ENCODE measurements around the gene ITSN1.
"Not testable (repeated sequence)": the region's sequence is repeated elsewhere in the genome, so short reads cannot be mapped to it uniquely, and the experiment has no call there.

The ITSN1 gene

DNA sequence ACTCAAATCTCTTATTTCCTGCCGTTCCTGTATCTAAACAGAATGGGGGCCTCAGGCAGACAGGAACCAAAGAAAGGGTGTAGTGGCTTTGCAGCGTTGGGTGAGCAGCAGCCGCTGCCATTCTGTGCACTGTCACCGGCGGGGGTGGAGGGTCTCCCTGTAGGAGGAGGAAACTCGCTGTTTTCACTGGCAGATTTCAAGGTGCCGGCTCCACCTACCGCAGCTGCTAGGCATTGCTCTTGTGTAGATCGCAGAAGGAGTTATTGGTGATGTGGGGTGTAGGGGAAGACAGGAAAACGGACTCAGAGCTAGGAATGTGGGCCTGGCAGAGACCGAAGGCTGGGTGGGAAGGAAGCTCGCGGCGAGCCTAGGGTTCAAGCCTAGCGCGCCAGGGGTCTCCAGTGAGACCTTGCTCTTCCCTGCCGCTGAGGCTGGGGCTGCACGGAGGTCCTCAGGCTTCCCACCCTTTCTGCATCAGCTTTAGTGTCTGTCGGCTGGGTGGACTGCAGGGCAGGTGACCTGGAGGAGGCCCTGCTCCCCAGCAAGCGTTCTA is 252.5 kb downstream of the ITSN1 start:
- DNase-seq (ENCODE audit: low read depth) = peak; percentile 67

DNA sequence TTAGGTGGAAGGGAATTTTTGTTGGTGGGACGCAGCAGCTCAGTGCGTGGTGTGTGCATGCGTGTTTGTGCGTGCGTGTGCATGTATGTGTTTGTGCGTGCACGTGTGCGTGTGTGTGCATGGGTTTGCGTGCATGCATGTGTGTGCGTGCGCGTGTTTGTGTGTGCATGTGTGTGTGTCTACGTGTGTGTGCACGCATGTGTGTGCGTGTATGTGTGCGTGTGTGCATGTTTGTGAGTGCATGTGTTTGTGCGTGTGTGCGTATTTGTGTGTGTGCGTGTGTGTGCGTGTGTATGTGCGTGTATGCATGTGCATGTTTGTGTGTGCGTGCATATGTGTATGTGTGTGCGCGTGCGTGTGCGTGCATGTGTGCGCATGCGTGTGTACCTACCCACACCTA is 253.1 kb downstream of the ITSN1 start:
- DNase-seq (ENCODE audit: low read depth) = no peak

DNA sequence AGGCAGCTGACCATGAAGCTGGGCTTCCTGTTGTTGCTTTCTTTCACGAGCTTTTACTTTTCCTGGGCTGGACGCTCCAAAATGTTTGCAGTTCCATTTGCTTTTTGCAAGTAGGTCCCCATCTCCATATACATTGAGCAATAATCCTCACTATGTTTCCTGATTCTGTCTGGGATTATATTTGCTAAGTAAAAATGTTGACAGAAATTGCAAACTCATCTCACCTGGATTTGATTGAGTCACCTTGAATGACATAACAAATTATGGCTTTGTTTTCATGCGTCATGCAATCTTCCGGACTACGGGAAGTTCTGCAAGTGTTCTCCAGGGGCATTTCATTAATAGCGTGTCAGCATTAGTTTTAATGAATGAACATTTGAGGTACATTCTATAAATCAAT is 254.4 kb downstream of the ITSN1 start:
- DNase-seq (ENCODE audit: low read depth) = no peak

DNA sequence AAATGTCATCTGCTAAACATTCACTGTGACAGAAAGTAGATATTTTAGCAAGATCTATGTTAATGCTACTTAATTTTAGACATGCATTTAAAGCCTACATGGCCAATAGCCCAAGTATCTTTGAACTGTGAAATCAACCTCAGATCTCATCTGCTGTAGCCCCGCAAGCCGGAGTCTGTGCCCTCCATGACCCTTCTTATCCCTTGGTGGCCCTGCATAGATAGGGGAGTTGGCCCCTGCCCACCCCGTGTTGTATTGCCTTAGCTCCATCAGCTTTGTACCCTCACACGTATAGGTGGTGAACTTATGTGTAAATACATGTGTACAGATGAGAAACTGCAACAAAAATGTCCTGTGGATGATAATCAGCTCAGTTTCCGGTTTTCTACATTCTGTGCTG is 254.8 kb downstream of the ITSN1 start:
- no peak for DNase-seq (ENCODE audit: low read depth)

DNA sequence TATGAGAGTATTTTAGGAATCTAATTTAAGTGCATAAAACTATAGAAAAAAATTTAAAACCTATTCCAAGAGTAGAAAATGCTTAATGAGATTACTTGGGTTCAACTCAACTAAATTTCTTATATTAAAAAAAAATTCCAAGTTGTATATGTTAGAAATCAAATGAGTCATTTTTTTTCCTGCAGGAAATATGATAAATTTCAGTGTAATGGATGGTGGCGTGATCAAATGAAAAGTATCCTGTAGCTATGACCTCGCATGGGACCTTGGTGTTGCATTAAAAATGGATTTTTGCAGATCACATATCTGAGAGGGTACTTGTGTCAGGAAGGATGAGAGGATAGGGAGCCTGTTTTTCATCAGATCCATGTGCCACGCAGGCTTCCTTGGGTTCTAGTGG is 255.4 kb downstream of the ITSN1 start:
- no peak for DNase-seq (ENCODE audit: low read depth)

DNA sequence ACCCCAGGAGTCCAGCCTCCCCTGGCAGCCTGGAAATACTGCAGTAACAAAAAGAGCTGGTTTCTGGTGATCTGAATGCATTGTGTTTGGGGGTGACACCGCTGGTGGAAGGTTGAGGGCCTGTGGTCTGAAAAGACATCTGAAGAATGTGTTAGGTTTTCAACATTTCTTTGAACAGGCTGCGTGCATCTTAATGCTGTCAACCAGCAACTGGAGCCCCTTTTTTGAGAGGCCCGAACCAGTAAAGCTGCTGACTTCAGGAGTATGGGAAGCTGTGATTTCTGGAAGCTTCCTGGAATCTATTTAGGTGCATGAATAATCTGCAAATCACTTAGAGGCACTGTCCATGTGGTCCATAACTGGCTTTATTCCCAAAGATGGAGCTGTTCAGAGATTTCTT is 256.3 kb downstream of the ITSN1 start:
- no peak for DNase-seq (ENCODE audit: low read depth)

DNA sequence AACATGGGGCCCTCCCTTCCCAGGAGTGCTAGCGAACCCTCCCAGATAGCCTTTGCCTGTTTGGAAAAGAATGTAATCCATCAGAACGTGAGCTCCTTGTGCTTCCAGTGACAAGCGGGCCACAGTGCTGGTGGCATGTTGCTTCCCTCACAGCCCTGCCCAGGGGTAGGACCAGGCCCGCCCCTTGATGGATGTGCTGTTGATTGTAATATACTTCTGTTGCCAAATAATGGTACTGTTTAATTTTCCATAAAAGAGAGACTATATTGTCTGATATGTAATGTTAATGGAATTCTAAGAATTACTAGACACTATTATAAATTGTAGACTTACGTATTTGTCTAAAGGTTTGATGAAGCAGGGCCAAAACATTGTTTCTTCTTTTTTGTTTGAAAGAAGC is 256.9 kb downstream of the ITSN1 start:
- DNase-seq (ENCODE audit: low read depth) = no peak

DNA sequence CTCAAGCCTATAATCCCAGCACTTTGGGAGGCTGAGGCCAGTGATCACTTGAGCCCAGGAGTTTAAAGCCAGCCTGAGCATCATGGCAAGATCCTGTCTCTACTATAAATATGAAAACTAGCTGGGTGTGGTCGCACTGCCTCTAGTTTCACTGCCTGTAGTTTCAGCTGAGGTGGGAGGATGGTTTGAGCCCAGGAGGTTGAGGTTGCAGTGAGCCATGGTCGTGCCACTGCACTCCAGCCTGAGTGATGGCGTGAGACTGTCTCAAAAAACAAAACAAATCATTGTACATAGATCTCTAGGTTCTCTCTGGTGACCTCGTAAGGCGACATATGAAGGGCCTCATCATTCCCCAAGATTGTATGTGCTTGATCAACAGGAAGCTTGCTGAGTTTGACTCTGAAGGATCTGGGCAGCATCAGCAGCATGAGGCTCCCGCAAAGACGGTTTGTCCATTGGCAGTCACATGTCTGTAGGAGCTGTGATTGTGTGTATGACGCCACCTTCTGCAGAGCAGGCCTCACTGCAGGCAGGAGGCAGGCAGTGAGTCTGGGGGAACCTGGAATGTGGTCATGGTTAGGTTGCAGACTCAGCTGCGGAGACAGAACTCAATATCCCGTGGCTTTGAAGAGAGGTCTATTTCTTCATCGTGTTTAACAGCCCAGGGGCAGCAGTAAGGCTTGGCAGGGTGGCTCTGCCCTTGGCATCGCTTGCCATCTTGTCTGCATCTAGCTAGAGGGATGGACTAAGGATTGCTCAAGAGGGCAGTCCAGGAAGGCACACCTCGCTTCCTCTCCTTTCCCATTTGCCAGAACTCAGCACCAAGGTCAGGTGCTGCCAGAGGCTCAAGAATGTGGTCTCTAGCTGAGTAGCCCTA is 259.3 kb downstream of the ITSN1 start:
- DNase-seq (ENCODE audit: low read depth) = no peak

DNA sequence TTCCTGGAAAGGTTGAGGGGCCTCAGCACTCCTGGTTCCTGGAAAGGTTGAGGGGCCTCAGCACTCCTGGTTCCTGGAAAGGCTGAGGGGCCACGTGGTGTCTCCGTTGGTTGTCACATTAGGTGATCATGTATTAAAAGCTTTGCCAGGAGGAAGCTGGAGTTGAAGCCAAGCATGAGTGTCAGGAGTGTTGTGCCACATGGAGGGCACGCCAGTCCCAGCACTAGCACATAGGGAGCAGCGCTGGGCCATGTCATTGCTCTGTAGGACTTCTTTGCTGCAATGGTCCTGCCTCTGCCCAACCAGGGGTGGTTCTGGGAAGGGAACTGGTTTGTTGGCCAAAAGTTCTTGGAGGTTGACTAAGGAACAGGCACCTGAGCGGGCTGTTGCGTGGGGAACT is 260.0 kb downstream of the ITSN1 start:
- DNase-seq (ENCODE audit: low read depth) = no peak

DNA sequence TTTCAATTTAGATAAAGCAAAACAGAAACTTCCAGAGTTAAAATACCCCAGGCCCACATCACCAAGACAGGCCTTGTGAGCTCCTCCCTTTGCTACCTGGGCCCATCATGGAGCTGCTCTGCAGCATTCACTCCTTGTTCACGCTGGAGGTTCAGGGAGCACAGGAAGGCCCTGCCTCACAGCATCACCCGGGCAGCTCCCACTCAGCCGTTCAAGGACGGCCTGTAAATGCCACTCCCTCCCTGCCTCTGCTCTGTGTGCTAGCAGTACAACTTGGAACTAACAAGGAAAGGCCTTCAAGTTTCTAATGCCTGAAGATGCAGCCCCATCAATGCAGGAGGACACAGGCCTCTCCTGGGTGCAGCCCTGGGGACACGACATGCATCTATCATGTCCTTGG is 261.7 kb downstream of the ITSN1 start:
- DNase-seq (ENCODE audit: low read depth) = no peak

DNA sequence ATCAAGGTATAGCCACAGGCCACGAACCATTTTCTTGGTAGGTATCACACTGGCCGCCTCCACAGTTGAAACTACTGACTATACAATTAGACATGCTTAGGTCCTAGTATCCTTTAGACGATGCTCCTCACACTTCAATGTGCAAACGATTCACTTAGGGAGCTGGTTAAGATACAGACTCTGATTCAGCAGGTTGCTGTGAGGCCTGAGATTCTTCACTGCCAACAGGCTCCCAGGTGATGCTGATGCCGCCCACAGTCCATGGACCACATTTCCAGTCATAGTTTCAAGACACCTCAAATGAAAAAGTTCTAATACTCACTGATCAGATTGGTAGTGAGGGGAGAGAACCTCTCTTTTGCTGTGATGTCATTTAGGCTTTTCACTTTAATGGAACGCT is 266.5 kb downstream of the ITSN1 start:
- DNase-seq (ENCODE audit: low read depth) = no peak

DNA sequence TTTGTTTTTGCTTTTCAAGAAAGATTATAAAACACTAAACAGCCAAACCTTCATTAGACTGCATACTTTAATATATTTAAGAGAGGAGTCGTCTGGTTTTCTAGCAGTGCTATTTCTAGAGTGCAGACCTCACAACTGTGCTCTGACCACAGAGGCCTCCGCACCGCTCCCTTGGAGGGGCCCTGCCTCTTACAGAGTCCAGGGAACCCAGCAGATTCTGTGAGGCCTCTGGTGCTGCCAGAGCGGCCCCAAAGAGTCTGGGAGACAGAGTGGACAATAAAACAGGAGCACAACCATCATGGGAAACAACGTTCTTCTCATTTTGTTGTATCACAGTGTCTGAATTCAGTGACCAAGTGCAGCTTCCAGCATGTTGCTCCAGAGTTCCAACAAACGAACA is 267.5 kb downstream of the ITSN1 start:
- no peak for DNase-seq (ENCODE audit: low read depth)

DNA sequence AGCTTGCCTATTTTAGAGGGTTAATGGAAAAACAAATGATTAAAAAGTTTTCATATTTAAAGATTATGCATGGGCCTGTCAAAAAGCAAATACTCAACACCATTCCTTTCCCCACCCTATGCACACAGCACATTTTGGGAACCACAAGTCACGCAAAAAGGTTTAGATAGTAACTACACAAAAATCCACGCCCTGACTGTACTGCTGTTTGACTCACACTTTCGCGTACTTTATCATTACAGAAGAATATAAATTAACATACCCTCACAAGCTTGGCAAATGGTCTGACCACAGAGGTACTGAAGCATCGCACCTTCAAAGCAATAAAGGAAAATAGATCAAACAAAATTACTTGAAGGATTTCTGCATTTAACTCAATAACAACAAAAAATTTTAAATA is 271.9 kb downstream of the ITSN1 start:
- no peak for DNase-seq (ENCODE audit: low read depth)

DNA sequence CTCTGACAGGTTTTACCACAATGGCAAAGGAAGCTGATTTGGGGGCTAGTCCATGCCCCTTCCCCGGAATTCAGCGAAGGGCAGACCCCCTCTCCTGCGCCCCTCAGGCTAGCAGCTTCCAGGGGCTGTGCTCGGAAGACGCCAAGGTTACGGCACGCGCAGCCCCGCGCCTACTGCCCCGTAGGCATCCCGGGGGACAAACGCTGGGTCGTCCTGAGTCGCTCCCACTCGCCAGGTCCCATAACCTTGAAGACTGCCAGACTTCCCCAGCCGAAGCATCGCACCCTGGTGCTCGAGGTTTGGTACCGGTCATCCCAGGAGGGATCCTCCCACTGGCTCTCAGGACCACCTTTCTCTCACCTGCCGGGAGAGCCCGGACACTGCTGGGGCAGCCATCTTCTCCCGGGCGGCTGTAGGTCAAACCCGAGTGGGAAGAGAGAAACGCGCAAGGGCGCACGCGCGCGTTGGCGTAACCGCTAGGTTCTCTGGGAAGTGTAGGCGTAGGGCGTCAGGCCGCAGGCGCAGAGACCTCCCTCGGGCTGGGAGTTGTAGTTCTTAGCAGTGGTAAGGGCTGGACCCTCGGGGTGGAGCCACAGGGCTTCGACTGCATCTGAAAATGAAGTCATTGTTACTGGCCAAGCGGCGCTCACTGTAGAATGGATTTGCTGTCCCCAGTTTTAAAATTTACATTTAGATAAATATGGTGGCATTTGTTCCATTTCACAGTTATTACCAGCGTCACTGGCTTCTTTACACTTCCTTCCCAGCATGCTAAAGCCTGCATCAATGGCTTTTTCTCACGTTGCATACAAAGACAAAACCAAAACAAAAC is 273.3 kb downstream of the ITSN1 start, which contains the start of gene ATP5PO:
ATP5PO (minus strand) TSS at position 437 of the 832 bp plus-strand sequence; CDS start at position 396, 41 bp downstream.
- peak; percentile 96 for DNase-seq (ENCODE audit: low read depth)

DNA sequence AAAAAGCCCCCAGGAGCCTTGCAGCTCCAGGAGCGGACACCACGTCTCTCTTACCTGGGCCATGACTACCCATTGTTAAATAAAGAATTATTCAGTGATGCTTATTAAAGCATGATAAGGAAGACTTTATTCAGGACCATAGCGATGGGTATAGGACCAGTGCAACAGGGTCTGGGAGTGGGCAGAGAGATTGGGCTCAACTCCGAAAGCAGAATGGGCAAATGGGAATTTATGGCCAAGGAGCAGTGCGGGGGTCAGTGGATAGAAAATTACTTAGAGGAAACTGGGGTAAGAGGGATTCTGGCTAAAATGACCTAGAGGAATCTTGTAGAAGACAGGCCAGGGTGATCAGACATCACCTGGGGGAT is 273.9 kb downstream of the ITSN1 start:
- DNase-seq (ENCODE audit: low read depth) = no peak

DNA sequence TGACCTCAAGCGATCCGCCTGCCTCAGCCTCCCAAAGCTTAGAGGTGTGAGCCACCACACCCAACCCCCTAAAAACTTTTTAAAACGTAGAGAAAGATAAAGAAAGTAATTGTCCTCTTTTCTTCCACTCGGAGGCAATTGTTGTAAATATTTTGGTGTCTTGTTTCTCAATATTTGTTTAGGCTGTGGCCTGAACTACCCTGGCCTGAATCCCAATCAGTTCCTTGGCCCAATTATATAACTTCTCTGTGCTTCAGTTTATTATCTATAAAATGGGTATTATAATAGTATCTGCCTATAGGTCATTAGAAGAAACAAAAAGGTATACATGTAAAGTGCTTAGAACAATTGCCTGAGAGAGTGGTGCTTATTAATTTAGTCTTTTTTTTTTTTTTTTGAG is 275.1 kb downstream of the ITSN1 start:
- DNase-seq (ENCODE audit: low read depth) = no peak

DNA sequence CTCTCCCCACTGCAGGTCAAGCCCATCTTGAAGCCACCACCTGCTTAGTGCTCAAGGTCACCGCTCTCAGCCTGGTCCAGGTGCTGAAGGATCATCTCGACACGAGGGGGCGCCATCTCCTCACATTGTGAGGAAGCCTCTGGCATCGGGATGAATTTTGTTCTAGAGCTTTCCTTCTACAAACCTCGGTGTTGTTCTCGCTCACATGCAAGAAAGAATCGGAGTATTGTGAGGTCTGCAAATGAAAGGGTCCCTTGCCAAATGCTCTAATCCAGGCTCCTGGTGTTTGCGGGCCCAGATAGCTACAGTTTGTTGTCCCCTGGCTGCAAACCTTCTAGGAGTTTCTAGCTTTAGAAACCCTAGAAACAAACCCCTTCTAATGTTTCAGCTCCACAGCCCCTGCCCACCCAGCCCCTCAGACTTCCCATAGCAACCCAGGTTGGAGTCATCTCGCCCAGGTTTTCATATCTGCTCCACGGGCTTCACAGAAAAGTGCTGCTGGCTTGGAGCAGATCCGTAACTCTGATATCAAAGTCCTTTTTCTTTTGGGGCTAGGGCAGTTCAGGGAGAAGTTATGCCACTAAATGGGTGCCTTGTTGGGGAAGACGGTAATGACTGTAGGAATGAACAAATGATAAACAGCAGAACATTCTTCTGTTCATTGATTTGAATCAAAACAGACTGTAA is 281.9 kb downstream of the ITSN1 start:
- peak; percentile 79 for DNase-seq (ENCODE audit: low read depth)

DNA sequence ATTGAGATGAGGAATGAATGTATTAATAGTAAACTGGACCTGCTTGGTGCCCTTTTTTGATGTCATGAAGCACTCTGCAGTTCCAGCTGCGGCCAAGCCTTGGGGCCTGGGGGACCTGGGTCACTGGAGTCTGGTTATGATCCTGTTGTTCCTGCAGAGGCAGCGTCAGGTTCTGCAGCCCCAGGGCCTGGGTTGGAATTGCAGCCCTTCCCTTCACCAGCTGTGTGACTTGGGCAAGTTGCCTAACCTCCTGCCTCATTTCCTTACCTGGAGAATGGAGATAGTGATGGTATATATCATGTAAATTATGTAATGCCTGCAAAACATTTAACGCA is 282.4 kb downstream of the ITSN1 start:
- no peak for DNase-seq (ENCODE audit: low read depth)

DNA sequence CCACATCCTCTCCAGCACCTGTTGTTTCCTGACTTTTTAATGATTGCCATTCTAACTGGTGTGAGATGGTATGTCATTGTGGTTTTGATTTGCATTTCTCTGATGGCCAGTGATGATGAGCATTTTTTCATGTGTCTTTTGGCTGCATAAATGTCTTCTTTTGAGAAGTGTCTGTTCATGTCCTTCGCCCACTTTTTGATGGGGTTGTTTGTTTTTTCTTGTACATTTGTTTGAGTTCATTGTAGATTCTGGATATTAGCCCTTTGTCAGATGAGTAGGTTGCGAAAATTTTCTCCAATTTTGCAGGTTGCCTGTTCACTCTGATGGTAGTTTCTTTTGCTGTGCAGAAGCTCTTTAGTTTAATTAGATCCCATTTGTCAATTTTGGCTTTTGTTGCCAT is 283.9 kb downstream of the ITSN1 start:
- not testable (repeated sequence) for DNase-seq (ENCODE audit: low read depth)

DNA sequence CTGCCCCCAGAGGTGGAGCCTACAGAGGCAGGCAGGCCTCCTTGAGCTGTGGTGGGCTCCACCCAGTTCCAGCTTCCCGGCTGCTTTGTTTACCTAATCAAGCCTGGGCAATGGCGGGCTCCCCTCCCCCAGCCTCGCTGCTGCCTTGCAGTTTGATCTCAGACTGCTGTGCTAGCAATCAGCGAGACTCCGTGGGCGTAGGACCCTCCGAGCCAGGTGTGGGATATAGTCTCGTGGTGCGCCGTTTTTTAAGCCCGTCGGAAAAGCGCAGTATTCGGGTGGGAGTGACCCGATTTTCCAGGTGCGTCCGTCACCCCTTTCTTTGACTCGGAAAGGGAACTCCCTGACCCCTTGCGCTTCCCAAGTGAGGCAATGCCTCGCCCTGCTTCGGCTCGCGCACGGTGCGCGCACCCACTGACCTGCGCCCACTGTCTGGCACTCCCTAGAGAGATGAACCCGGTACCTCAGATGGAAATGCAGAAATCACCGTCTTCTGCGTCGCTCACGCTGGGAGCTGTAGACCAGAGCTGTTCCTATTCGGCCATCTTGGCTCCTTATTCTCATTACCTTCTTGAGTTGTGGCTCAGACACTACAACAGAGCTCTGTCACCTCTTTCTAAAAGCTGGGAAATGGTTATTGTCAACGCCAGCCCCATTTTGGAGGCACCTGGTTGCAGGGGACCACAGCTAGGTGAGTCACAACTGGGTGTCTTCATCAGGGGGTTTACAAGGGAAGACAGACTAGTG is 288.9 kb downstream of the ITSN1 start:
- peak; percentile 28 for DNase-seq (ENCODE audit: low read depth)

DNA sequence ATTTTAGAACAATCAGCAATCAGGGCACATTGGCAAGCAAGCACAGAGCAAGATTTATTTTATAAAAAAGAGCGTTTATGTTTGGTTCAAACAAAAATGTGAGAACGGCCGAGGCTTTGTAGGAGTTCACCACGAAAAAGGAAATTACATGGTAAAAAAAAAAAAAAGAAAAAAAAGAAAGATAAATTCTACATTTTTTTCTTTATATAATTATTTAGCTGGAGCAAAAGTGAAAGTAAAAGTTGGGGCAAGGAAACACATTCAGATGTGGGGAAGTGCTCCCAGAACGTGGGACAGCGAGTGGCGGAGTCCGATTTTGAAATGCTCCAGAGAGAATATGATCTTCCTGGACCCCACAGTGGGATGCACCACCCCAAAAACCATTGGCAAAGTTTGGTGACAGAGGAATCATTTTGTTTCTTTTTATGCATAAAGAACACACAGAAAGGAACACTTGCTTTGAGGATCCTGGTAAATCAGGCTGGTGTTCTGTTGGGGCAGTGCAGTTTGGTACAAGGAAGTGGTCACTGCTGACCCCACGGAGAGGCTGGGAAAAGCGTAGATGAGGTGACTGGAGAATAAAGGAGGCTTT is 289.6 kb downstream of the ITSN1 start:
- DNase-seq (ENCODE audit: low read depth) = no peak
